ENCODE results near the gene MET. TPM values are rescaled to one million over a fixed set of nuclear protein-coding genes. Genes with fewer than 3 reads are reported as not detected.

MET gene
- total RNA-seq, 1 donor from 2014 or later = 15.2 TPM

GRCh38 chr7:116769546-116769945, 97.5 kb downstream of the MET start:
- DNase-seq (ENCODE audit: extremely low spot score in 2 of 2) = no peak
- Histone ChIP-seq H3K4me1 (no peaks in the 10 kb centered on the region), H3K36me3 (no peaks in the 10 kb centered on the region), H3K27me3 (no peaks in the 10 kb centered on the region), H3K9me3 (no peaks in the 10 kb centered on the region), H3K4me3 (no peak overlapping the region), H3K27ac (no peak overlapping the region)
- TF ChIP-seq POLR2AphosphoS5 (IDR thresholded peaks at IDR 0.05; ENCODE audit: insufficient read depth in 1 of 2, low read depth in 1 of 2) (no peak), POLR2A (IDR thresholded peaks at IDR 0.05) (no peak)
- TF ChIP-seq, protein P1, sequence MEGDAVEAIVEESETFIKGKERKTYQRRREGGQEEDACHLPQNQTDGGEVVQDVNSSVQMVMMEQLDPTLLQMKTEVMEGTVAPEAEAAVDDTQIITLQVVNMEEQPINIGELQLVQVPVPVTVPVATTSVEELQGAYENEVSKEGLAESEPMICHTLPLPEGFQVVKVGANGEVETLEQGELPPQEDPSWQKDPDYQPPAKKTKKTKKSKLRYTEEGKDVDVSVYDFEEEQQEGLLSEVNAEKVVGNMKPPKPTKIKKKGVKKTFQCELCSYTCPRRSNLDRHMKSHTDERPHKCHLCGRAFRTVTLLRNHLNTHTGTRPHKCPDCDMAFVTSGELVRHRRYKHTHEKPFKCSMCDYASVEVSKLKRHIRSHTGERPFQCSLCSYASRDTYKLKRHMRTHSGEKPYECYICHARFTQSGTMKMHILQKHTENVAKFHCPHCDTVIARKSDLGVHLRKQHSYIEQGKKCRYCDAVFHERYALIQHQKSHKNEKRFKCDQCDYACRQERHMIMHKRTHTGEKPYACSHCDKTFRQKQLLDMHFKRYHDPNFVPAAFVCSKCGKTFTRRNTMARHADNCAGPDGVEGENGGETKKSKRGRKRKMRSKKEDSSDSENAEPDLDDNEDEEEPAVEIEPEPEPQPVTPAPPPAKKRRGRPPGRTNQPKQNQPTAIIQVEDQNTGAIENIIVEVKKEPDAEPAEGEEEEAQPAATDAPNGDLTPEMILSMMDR (IDR thresholded peaks at IDR 0.05) = no peak
- intact Hi-C loops (cut with DNase I) = no loop called here

- no peak overlapping the region for H3K27ac ChIP-seq
- TF ChIP-seq POLR2A (IDR thresholded peaks at IDR 0.05) (no peak), POLR2AphosphoS5 (IDR thresholded peaks at IDR 0.05; ENCODE audit: insufficient read depth in 1 of 2, low read depth in 1 of 2) (no peak)
- TF ChIP-seq, protein P1 (IDR thresholded peaks at IDR 0.05) = no peak
- DNase-seq (ENCODE audit: extremely low spot score in 2 of 2) = no peak
These were observed 98.9 kb downstream of the MET start for GRCh38 chr7:116770941-116771340.

DNA sequence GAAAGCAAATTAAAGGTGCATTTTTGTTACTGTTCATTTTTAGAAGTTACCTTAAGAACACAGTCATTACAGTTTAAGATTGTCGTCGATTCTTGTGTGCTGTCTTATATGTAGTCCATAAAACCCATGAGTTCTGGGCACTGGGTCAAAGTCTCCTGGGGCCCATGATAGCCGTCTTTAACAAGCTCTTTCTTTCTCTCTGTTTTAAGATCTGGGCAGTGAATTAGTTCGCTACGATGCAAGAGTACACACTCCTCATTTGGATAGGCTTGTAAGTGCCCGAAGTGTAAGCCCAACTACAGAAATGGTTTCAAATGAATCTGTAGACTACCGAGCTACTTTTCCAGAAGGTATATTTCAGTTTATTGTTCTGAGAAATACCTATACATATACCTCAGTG, 99.6 kb downstream of the MET start:
- H3K4me1 ChIP-seq = no peaks in the 10 kb centered on the region
- H3K36me3 ChIP-seq = no peaks in the 10 kb centered on the region
- H3K27ac ChIP-seq = no peak overlapping the region
- intact Hi-C loops (cut with DNase I) = no loop called here
- no peaks in the 10 kb centered on the region for H3K27me3 ChIP-seq
- no peak for TF ChIP-seq POLR2A (IDR thresholded peaks at IDR 0.05)
- no peak for TF ChIP-seq POLR2AphosphoS5 (IDR thresholded peaks at IDR 0.05; ENCODE audit: insufficient read depth in 1 of 2, low read depth in 1 of 2)
- TF ChIP-seq, protein P1 (IDR thresholded peaks at IDR 0.05) = no peak
- no peak overlapping the region for H3K4me3 ChIP-seq
- no peaks in the 10 kb centered on the region for H3K9me3 ChIP-seq
- DNase-seq (ENCODE audit: extremely low spot score in 2 of 2) = no peak

More at GRCh38 chr7:116770941-116771340, 98.9 kb downstream of the MET start:
- Histone ChIP-seq H3K27me3 (no peaks in the 10 kb centered on the region), H3K9me3 (no peaks in the 10 kb centered on the region), H3K4me1 (no peaks in the 10 kb centered on the region), H3K36me3 (no peaks in the 10 kb centered on the region), H3K4me3 (no peak overlapping the region)
- intact Hi-C loops (cut with DNase I) = no loop called here

- Histone ChIP-seq H3K27ac (no peak overlapping the region), H3K4me3 (no peak overlapping the region), H3K36me3 (no peaks in the 10 kb centered on the region), H3K4me1 (peaks cover 4% of the 10 kb centered on the region), H3K9me3 (no peaks in the 10 kb centered on the region), H3K27me3 (no peaks in the 10 kb centered on the region)
- no peak for TF ChIP-seq POLR2AphosphoS5 (IDR thresholded peaks at IDR 0.05; ENCODE audit: insufficient read depth in 1 of 2, low read depth in 1 of 2)
- no peak for TF ChIP-seq POLR2A (IDR thresholded peaks at IDR 0.05)
- TF ChIP-seq, protein P1 (IDR thresholded peaks at IDR 0.05) = no peak
- intact Hi-C loops (cut with DNase I) = no loop called here
- no peak for DNase-seq (ENCODE audit: extremely low spot score in 2 of 2)
These were observed 100.4 kb downstream of the MET start for GRCh38 chr7:116772423-116772863.

GRCh38 chr7:116772926-116773749, 101.1 kb downstream of the MET start:
- H3K4me3 ChIP-seq = no peak overlapping the region
- intact Hi-C loops (cut with DNase I) = no loop called here
- H3K4me1 ChIP-seq = peaks cover 11% of the 10 kb centered on the region
- H3K27me3 ChIP-seq = no peaks in the 10 kb centered on the region
- H3K36me3 ChIP-seq = no peaks in the 10 kb centered on the region
- TF ChIP-seq POLR2AphosphoS5 (IDR thresholded peaks at IDR 0.05; ENCODE audit: insufficient read depth in 1 of 2, low read depth in 1 of 2) (no peak), POLR2A (IDR thresholded peaks at IDR 0.05) (no peak)
- no peaks in the 10 kb centered on the region for H3K9me3 ChIP-seq
- H3K27ac ChIP-seq = no peak overlapping the region
- DNase-seq (ENCODE audit: extremely low spot score in 2 of 2) = no peak
